Kidney (tissue), 14 donors: ENCODE results near the gene ARF6. TPM values are rescaled to one million over a fixed set of nuclear protein-coding genes. Genes with fewer than 3 reads are reported as not detected.
A peak's percentile ranks its signal among the peaks of the same experiment; 100 is the strongest.
"Not testable (repeated sequence)": the region's sequence is repeated elsewhere in the genome, so short reads cannot be mapped to it uniquely, and the experiment has no call there.

Experiments used
- DNase-seq, 5 donors: peaks; one replicate each; pipeline ENCODE4 v3.0.0-alpha.2; 2013 to 2020
- FAIRE-seq: peaks from 2 replicates; lab custom pipeline; 2012; peaks lifted over from hg19 to GRCh38; lab: Jason Lieb, UNC
- H3K27ac ChIP-seq, 2 donors: one replicate each; pipeline ENCODE4 v1.7.0; 2013; ENCODE audit warnings: low read depth in 2 of 2, low read length in 2 of 2, inconsistent platforms in 1 of 2
- H3K27me3 ChIP-seq: one replicate; pipeline ENCODE4 v1.7.1; 2013; ENCODE audit warnings: low read length, inconsistent platforms; ENCODE audit not compliant: control insufficient read depth, insufficient read depth
- H3K36me3 ChIP-seq, 3 donors: one replicate each; pipeline versions ENCODE4 v1.7.0 to v1.7.1; 2013; ENCODE audit warnings: low read length in 3 of 3, control low read depth in 1 of 3, inconsistent platforms in 1 of 3; ENCODE audit not compliant: insufficient read depth in 3 of 3, control insufficient read depth in 2 of 3
- H3K4me1 ChIP-seq, 3 donors: one replicate each; pipeline versions ENCODE4 v1.7.0 to v1.7.1; 2013; ENCODE audit warnings: low read length in 3 of 3, inconsistent platforms in 1 of 3, low read depth in 1 of 3; ENCODE audit not compliant: control insufficient read depth in 2 of 3, insufficient read depth in 2 of 3
- H3K4me3 ChIP-seq, 3 donors: one replicate each; pipeline versions ENCODE4 v1.7.0 to v1.8.1; 2013; ENCODE audit warnings: low read length in 3 of 3, control low read depth in 1 of 3, inconsistent platforms in 1 of 3
- H3K9ac ChIP-seq, 3 donors: one replicate each; pipeline versions ENCODE4 v1.7.0 to v1.7.1; 2013; ENCODE audit warnings: low read length in 3 of 3, control low read depth in 1 of 3, inconsistent platforms in 1 of 3
- H3K9me3 ChIP-seq, 3 donors: one replicate each; pipeline versions ENCODE4 v1.7.0 to v1.7.1; 2013; ENCODE audit warnings: low read length in 3 of 3, control low read depth in 1 of 3, inconsistent platforms in 1 of 3; ENCODE audit not compliant: control insufficient read depth in 2 of 3, insufficient read depth in 1 of 3
- CTCF ChIP-seq: IDR thresholded peaks from 3 replicates; pipeline ENCODE4 v1.5.1; 2012; ENCODE audit warnings: mild to moderate bottlenecking, moderate library complexity, borderline replicate concordance; ENCODE audit not compliant: insufficient read depth; ENCODE audit errors: extremely low read depth
- intact Hi-C: fragments of 100-400 bp; cut with DNase I; formaldehyde crosslinking; loops from one replicate; pipeline ENCODE4 v1.11.1; 2022
- polyA plus RNA-seq: library from polyadenylated mRNA; stranded (reverse); fragments of 350-450 nt; fragmentation: Illumina TruSeq; extraction: RNeasy Lipid Tissue Mini Kit (QIAGEN cat#74804); gene quantifications from one replicate; pipeline ENCODE4 v1.2.3, GENCODE V29; 2014; ENCODE audit warnings: low read depth, low replicate concordance; ENCODE audit not compliant: insufficient read depth
- total RNA-seq: library from RNA; stranded (reverse); fragmentation: NEBNext Ultra II Directional; extraction: Animal tissue kit (Norgen Biotek cat#: 25700); gene quantifications from one replicate; pipeline ENCODE4 v1.2.1, GENCODE V29; 2021
- donor health status: control.
- donor health status: control.
- donor health status: control.
- donor health status: control.
- donor health status: control.
- donor health status: DM: yes; HTN: yes; CAD: no.
- donor health status: Normal renal cell carcinoma (clear cell type).

ARF6 gene
- total and polyA plus RNA-seq, 2 donors from 2014 or later, result 38.9 to 87.1 TPM

- peaks cover 3 to 24% (median 6%) of the 10 kb centered on the region in 3 donors for H3K4me1 ChIP-seq
- intact Hi-C loops, result no loop called here
Observed at GRCh38 chr14:49895480-49895879, 2.6 kb downstream of the ARF6 start.

GRCh38 chr14:49896272-49896671 lies 3.4 kb downstream of the ARF6 start:
- DNase-seq, intact Hi-C loops, FAIRE-seq, H3K9me3 ChIP-seq, H3K27me3 ChIP-seq: not testable (repeated sequence)
- H3K4me1 ChIP-seq, result peaks cover 3 to 24% (median 6%) of the 10 kb centered on the region in 3 donors
- peaks cover 0 to 18% (median 3%) of the 10 kb centered on the region in 3 donors for H3K36me3 ChIP-seq
- peak overlapping the region in 2 of 3 donors; percentile 35 to 68 for H3K9ac ChIP-seq
- H3K4me3 ChIP-seq, result peak overlapping the region; percentile 30 to 95 (median 81)
- H3K27ac ChIP-seq, result peak overlapping the region in 1 of 2 donors; percentile 34

More at GRCh38 chr14:49895480-49895879, 2.6 kb downstream of the ARF6 start:
- DNase-seq, result no peak
- H3K9me3 ChIP-seq, result no peaks in the 10 kb centered on the region
- no peaks in the 10 kb centered on the region for H3K27me3 ChIP-seq
- no peak for FAIRE-seq
- H3K36me3 ChIP-seq, result peaks cover 0 to 18% (median 3%) of the 10 kb centered on the region in 3 donors
- H3K27ac ChIP-seq, result peak overlapping the region in 1 of 2 donors; percentile 36
- H3K9ac ChIP-seq, result peak overlapping the region; percentile 39 to 68 (median 49)
- TF ChIP-seq CTCF, result no peak
- peak overlapping the region; percentile 60 to 95 (median 81) for H3K4me3 ChIP-seq

- Histone ChIP-seq H3K4me1 (peaks cover 3 to 21% (median 4%) of the 10 kb centered on the region in 3 donors), H3K9me3 (no peaks in the 10 kb centered on the region), H3K27ac (peak overlapping the region; percentile 39 to 59), H3K9ac (peak overlapping the region in 2 of 3 donors; percentile 8 to 17), H3K36me3 (peaks cover 0 to 18% (median 3%) of the 10 kb centered on the region in 3 donors), H3K4me3 (peak overlapping the region; percentile 6 to 45 (median 11)), H3K27me3 (no peaks in the 10 kb centered on the region)
- FAIRE-seq (no peak), DNase-seq (no peak)
- intact Hi-C loops, result no loop called here
- no peak for TF ChIP-seq CTCF
Observed at GRCh38 chr14:49896966-49897365, 4.1 kb downstream of the ARF6 start.

GRCh38 chr14:49897414-49897813 lies 4.5 kb downstream of the ARF6 start:
- Histone ChIP-seq H3K9me3 (no peaks in the 10 kb centered on the region), H3K4me3 (peak overlapping the region in 1 of 3 donors; percentile 11), H3K36me3 (peaks cover 0 to 18% (median 3%) of the 10 kb centered on the region in 3 donors), H3K4me1 (peaks cover 3 to 20% (median 3%) of the 10 kb centered on the region in 3 donors), H3K27ac (no peak overlapping the region), H3K9ac (peak overlapping the region in 1 of 3 donors; percentile 8), H3K27me3 (no peaks in the 10 kb centered on the region)
- intact Hi-C loops, result no loop called here
- FAIRE-seq (no peak), DNase-seq (no peak)
- TF ChIP-seq CTCF, result no peak
